Adipocyte (in vitro differentiated cells): ENCODE results near the gene AP3B2.
"Not testable (repeated sequence)": the region's sequence is repeated elsewhere in the genome, so short reads cannot be mapped to it uniquely, and the experiment has no call there.

Experiments used
- DNase-seq: peaks from one replicate; pipeline ENCODE4 v3.0.0-alpha.2; 2015; ENCODE audit warnings: low read depth
- H3K27me3 ChIP-seq: replicated peaks from 2 replicates; pipeline ENCODE4 v1.7.0; 2013; ENCODE audit warnings: mild to moderate bottlenecking, low read length, moderate library complexity; ENCODE audit not compliant: control insufficient read depth, insufficient read depth
- H3K36me3 ChIP-seq: 2 replicates; pipeline ENCODE4 v1.7.0; 2013; ENCODE audit warnings: low read length, mild to moderate bottlenecking, moderate library complexity; ENCODE audit not compliant: control insufficient read depth, insufficient read depth, severe bottlenecking
- H3K4me1 ChIP-seq: 2 replicates; pipeline ENCODE4 v1.7.0; 2013; ENCODE audit warnings: mild to moderate bottlenecking, low read length, moderate library complexity; ENCODE audit not compliant: control insufficient read depth, insufficient read depth
- H3K4me3 ChIP-seq: 2 replicates; pipeline ENCODE4 v1.7.0; 2013; ENCODE audit warnings: mild to moderate bottlenecking, low read length, moderate library complexity
- H3K9ac ChIP-seq: 2 replicates; pipeline ENCODE4 v1.7.0; 2013; ENCODE audit warnings: mild to moderate bottlenecking, low read length, moderate library complexity
- H3K9me3 ChIP-seq: 2 replicates; pipeline ENCODE4 v1.7.0; 2013; ENCODE audit warnings: mild to moderate bottlenecking, low read length, moderate library complexity; ENCODE audit not compliant: control insufficient read depth

The AP3B2 gene

GRCh38 chr15:82647835-82648256 lies 61.8 kb downstream of the AP3B2 start:
- peak overlapping the region; percentile 77 for H3K4me3 ChIP-seq
- no peak for DNase-seq
- no peaks in the 10 kb centered on the region for H3K36me3 ChIP-seq
- H3K9me3 ChIP-seq = no peaks in the 10 kb centered on the region
- H3K9ac ChIP-seq = peak overlapping the region; percentile 79
- no peaks in the 10 kb centered on the region for H3K27me3 ChIP-seq
- H3K4me1 ChIP-seq = peaks cover 10% of the 10 kb centered on the region

GRCh38 chr15:82647045-82647834 lies 62.4 kb downstream of the AP3B2 start, which contains the start of gene CPEB1:
Gene CPEB1, minus strand, starts transcription at chr15:82647363. Its CDS starts 18,904 bp downstream, at chr15:82628459.
- no peaks in the 10 kb centered on the region for H3K27me3 ChIP-seq
- H3K9ac ChIP-seq = peak within 1 kb of the TSS; percentile 79
- H3K4me1 ChIP-seq = peaks cover 10% of the 10 kb centered on the region
- DNase-seq = peak; percentile 79
- no peaks in the 10 kb centered on the region for H3K9me3 ChIP-seq
- H3K36me3 ChIP-seq = no peaks in the 10 kb centered on the region
- peak within 1 kb of the TSS; percentile 77 for H3K4me3 ChIP-seq

- Histone ChIP-seq H3K4me3 (peak overlapping the region; percentile 77), H3K9me3 (no peaks in the 10 kb centered on the region), H3K27me3 (no peaks in the 10 kb centered on the region), H3K4me1 (peaks cover 10% of the 10 kb centered on the region), H3K9ac (peak overlapping the region; percentile 79), H3K36me3 (no peaks in the 10 kb centered on the region)
- no peak for DNase-seq
Measured at GRCh38 chr15:82646250-82647044, 63.2 kb downstream of the AP3B2 start.

GRCh38 chr15:82644967-82645852 lies 64.5 kb downstream of the AP3B2 start:
- H3K9ac ChIP-seq, H3K4me3 ChIP-seq, H3K9me3 ChIP-seq, H3K27me3 ChIP-seq, DNase-seq, H3K36me3 ChIP-seq: not testable (repeated sequence)
- H3K4me1 ChIP-seq = peaks cover 10% of the 10 kb centered on the region

- Histone ChIP-seq H3K4me1 (peaks cover 10% of the 10 kb centered on the region), H3K4me3 (no peak overlapping the region), H3K9me3 (no peaks in the 10 kb centered on the region), H3K27me3 (no peaks in the 10 kb centered on the region), H3K9ac (no peak overlapping the region), H3K36me3 (no peaks in the 10 kb centered on the region)
- no peak for DNase-seq
Measured at GRCh38 chr15:82643992-82644391, 65.7 kb downstream of the AP3B2 start.

GRCh38 chr15:82642656-82643055 lies 67.0 kb downstream of the AP3B2 start:
- Histone ChIP-seq H3K27me3 (no peaks in the 10 kb centered on the region), H3K36me3 (no peaks in the 10 kb centered on the region), H3K9ac (no peak overlapping the region), H3K4me1 (peaks cover 15% of the 10 kb centered on the region), H3K4me3 (no peak overlapping the region), H3K9me3 (no peaks in the 10 kb centered on the region)
- DNase-seq = no peak

GRCh38 chr15:82641129-82641798 lies 68.4 kb downstream of the AP3B2 start:
- no peak for DNase-seq
- Histone ChIP-seq H3K9me3 (no peaks in the 10 kb centered on the region), H3K4me3 (no peak overlapping the region), H3K9ac (no peak overlapping the region), H3K4me1 (peaks cover 10% of the 10 kb centered on the region), H3K27me3 (no peaks in the 10 kb centered on the region), H3K36me3 (no peaks in the 10 kb centered on the region)

GRCh38 chr15:82640672-82641071 lies 69.0 kb downstream of the AP3B2 start:
- no peaks in the 10 kb centered on the region for H3K27me3 ChIP-seq
- DNase-seq = no peak

GRCh38 chr15:82635798-82636197 lies 73.9 kb downstream of the AP3B2 start:
- H3K4me3 ChIP-seq = no peak overlapping the region
- no peaks in the 10 kb centered on the region for H3K9me3 ChIP-seq
- no peaks in the 10 kb centered on the region for H3K36me3 ChIP-seq
- no peak for DNase-seq
- no peaks in the 10 kb centered on the region for H3K27me3 ChIP-seq
- H3K4me1 ChIP-seq = peaks cover 5% of the 10 kb centered on the region
- no peak overlapping the region for H3K9ac ChIP-seq

More at GRCh38 chr15:82640672-82641071, 69.0 kb downstream of the AP3B2 start:
- H3K4me3 ChIP-seq = no peak overlapping the region
- no peaks in the 10 kb centered on the region for H3K36me3 ChIP-seq
- H3K9ac ChIP-seq = no peak overlapping the region
- H3K4me1 ChIP-seq = peaks cover 10% of the 10 kb centered on the region
- no peaks in the 10 kb centered on the region for H3K9me3 ChIP-seq

- no peak overlapping the region for H3K4me3 ChIP-seq
- H3K9ac ChIP-seq = no peak overlapping the region
- no peaks in the 10 kb centered on the region for H3K27me3 ChIP-seq
- DNase-seq = no peak
- H3K4me1 ChIP-seq = no peaks in the 10 kb centered on the region
- no peaks in the 10 kb centered on the region for H3K9me3 ChIP-seq
- H3K36me3 ChIP-seq = no peaks in the 10 kb centered on the region
Measured at GRCh38 chr15:82630033-82630432, 79.6 kb downstream of the AP3B2 start.
